ENCODE results near the gene ZNF512B. TPM values are rescaled to one million over a fixed set of nuclear protein-coding genes. Genes with fewer than 3 reads are reported as not detected.

Gene ZNF512B
- total RNA-seq, 1 experiment from 2014 or later = 10.3 TPM

- TF ChIP-seq CTCF (IDR thresholded peaks at IDR 0.05 in 2 of 3, conservative IDR thresholded peaks at IDR 0.05 in 1 of 3; ENCODE audit: borderline replicate concordance in 1 of 3, insufficient read depth in 1 of 3, low read depth in 2 of 3, low read length in 2 of 3) = no peak
Observed at GRCh38 chr20:63964412-63964811, 5.3 kb downstream of the ZNF512B start (continued).

GRCh38 chr20:63963784-63964301 lies 5.9 kb downstream of the ZNF512B start:
- BruUV-seq (replicated peaks) = no TSS peak
- POLR2A ChIA-PET = no interaction called here
- H3K36me3 ChIP-seq (ENCODE audit: control insufficient read depth in 1 of 2, insufficient read depth in 2 of 2, low read length in 2 of 2) = peaks cover 0 to 5% of the 10 kb centered on the region in 2 experiments; a peak in 2 of 4 replicates

More at GRCh38 chr20:63963784-63964301, 5.9 kb downstream of the ZNF512B start:
- Histone ChIP-seq H3K79me2 (ENCODE audit: insufficient read depth, low read length) (peaks cover 4% of the 10 kb centered on the region; the same call in 1 of the 2 replicates), H4K20me1 (ENCODE audit: insufficient read depth) (no peaks in the 10 kb centered on the region), H3K4me2 (ENCODE audit: low read length) (no peak overlapping the region), H3K4me3 (replicated peaks in 1 of 2; ENCODE audit: low read depth in 1 of 2, low read length in 2 of 2) (no peak overlapping the region), H3K27me3 (ENCODE audit: insufficient read depth, low read length) (no peaks in the 10 kb centered on the region), H3K4me1 (ENCODE audit: control insufficient read depth in 1 of 2, insufficient read depth in 2 of 2, low read length in 2 of 2) (peaks cover 8 to 9% of the 10 kb centered on the region in 2 experiments), H3K27ac (ENCODE audit: low read depth, low read length) (no peak overlapping the region), H3K9ac (ENCODE audit: low read length) (no peak overlapping the region), H3K9me3 (ENCODE audit: control insufficient read depth in 1 of 2, insufficient read depth in 1 of 2, low read depth in 1 of 2, low read length in 2 of 2) (no peaks in the 10 kb centered on the region), H3K9me2 (ENCODE audit: insufficient read depth) (no peaks in the 10 kb centered on the region), H2AFZ (ENCODE audit: low read depth, low read length, poor library complexity, severe bottlenecking) (no peak overlapping the region)
- DNase-seq (ENCODE audit: low read depth, low spot score) = no peak
- TF ChIP-seq POLR2AphosphoS5 (IDR thresholded peaks at IDR 0.05; ENCODE audit: low read depth, low read length) (no peak), CEBPB (IDR thresholded peaks at IDR 0.05; ENCODE audit: low read depth) (no peak), ZFX (IDR thresholded peaks at IDR 0.05) (no peak), ELF1 (IDR thresholded peaks at IDR 0.05; ENCODE audit: borderline replicate concordance, low read depth) (no peak), ZNF274 (IDR thresholded peaks at IDR 0.05; ENCODE audit: low read depth, low read length) (no peak), MAX (IDR thresholded peaks at IDR 0.05) (no peak), SP1 (IDR thresholded peaks at IDR 0.05; ENCODE audit: low read depth) (no peak), POLR2A (IDR thresholded peaks at IDR 0.05; ENCODE audit: borderline replicate concordance, extremely low read depth, insufficient read depth, insufficient read length) (no peak)
- ATAC-seq = no peak
- intact Hi-C loops (cut with micrococcal nuclease) = no loop called here
- ChIA-PET CTCF (no interaction called here), RAD21 (ENCODE audit: low non-redundant PET in 1 of 2, low total read pairs in 2 of 2, uncharacterized antibody in 2 of 2, unreplicated experiment in 2 of 2) (no interaction called here)

Data from HCT116 (cell line).